ENCODE results near the gene SMARCAL1.

SMARCAL1 gene

GRCh38 chr2:216385478-216385877 is 26.8 kb upstream of the SMARCAL1 start:
- no peak for DNase-seq (ENCODE audit: low read depth)
- TF ChIP-seq CTCF (conservative IDR thresholded peaks at IDR 0.05; ENCODE audit: low read depth, low read length), result no peak
- no peak overlapping the region for H3K4me3 ChIP-seq (ENCODE audit: low read depth, low read length)

- no peak for DNase-seq (ENCODE audit: low read depth)
- no peak for TF ChIP-seq CTCF (conservative IDR thresholded peaks at IDR 0.05; ENCODE audit: low read depth, low read length)
- no peak overlapping the region for H3K4me3 ChIP-seq (ENCODE audit: low read depth, low read length)
These were observed 25.0 kb upstream of the SMARCAL1 start for GRCh38 chr2:216387262-216387661.

- TF ChIP-seq CTCF (conservative IDR thresholded peaks at IDR 0.05; ENCODE audit: low read depth, low read length), result no peak
- no peak overlapping the region for H3K4me3 ChIP-seq (ENCODE audit: low read depth, low read length)
- no peak for DNase-seq (ENCODE audit: low read depth)
These were observed 24.0 kb upstream of the SMARCAL1 start for GRCh38 chr2:216388046-216388884.

- peak; percentile 21 for DNase-seq (ENCODE audit: low read depth)
- no peak for TF ChIP-seq CTCF (conservative IDR thresholded peaks at IDR 0.05; ENCODE audit: low read depth, low read length)
- H3K4me3 ChIP-seq (ENCODE audit: low read depth, low read length), result no peak overlapping the region
These were observed 22.7 kb upstream of the SMARCAL1 start for GRCh38 chr2:216389570-216389969.

- no peak for DNase-seq (ENCODE audit: low read depth)
- no peak for TF ChIP-seq CTCF (conservative IDR thresholded peaks at IDR 0.05; ENCODE audit: low read depth, low read length)
These were observed 20.9 kb upstream of the SMARCAL1 start for GRCh38 chr2:216391401-216391800.

GRCh38 chr2:216392018-216392562 is 20.2 kb upstream of the SMARCAL1 start:
- DNase-seq (ENCODE audit: low read depth), result no peak
- H3K4me3 ChIP-seq (ENCODE audit: low read depth, low read length), result no peak overlapping the region
- TF ChIP-seq CTCF (conservative IDR thresholded peaks at IDR 0.05; ENCODE audit: low read depth, low read length), result no peak

More at GRCh38 chr2:216391401-216391800, 20.9 kb upstream of the SMARCAL1 start:
- no peak overlapping the region for H3K4me3 ChIP-seq (ENCODE audit: low read depth, low read length)

All from choroid plexus epithelial cell (primary cell).